HG02763 (cell line): ENCODE results near the gene PIR.

ENCODE experiments used
- ATAC-seq: cut with Tn5 transposase; IDR thresholded peaks from one replicate; pipeline ENCODE4 v1.9.1; 2021; ENCODE audit warnings: mild to moderate bottlenecking, moderate library complexity; ENCODE audit not compliant: unreplicated experiment

PIR gene

DNA sequence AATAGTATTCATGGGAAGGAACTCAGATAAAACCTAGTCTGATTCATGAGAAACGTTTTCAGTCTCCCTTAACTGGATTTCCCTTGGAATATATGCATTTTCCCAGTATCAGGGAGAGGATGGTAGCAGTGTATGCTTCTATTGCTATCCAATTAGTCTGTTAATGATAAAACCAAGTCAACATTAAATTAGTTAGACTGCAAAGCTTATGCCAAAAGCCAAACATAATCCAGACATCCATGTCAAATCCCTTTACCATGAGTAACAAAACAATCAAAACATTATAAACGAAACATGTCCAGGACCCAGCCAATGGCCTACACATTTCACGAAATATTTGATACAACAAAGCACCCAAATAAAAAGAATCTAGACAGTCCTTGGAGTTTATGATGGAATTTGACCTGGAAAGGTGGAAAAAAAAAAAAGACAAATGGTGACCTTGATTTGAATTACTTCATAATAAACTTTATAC lies 74.4 kb downstream of the PIR start:
- no peak for ATAC-seq

DNA sequence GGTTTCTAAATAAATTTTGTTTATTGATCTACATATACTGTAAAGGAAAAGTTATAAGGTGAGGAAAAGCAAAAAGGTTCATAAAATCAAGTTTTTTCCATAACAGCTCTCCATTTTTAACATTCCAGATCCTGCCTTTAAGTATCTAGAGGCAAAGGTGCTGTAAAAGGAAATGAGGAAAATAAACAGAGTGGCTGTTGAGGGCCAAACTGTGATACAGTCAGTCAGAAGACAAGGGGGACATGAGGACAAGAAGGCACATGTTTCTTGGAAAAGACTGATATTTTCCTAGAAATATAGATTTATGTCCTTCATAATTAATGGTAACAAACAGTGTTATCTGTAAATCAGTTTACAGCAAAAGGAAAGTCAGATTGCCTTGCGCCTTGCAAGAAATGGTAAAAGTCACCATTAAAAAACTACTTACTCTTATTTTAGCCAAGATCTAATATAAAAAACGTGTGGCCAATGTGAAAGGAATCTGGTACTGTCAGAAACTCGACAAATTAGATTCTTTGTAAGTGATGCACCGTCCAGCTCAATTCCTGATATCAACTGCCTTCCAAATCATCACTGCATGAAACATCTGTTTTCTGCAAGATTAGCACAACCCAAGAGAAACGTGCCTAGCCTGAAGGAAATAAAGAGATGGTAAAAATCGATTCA lies 75.0 kb downstream of the PIR start:
- ATAC-seq: no peak

DNA sequence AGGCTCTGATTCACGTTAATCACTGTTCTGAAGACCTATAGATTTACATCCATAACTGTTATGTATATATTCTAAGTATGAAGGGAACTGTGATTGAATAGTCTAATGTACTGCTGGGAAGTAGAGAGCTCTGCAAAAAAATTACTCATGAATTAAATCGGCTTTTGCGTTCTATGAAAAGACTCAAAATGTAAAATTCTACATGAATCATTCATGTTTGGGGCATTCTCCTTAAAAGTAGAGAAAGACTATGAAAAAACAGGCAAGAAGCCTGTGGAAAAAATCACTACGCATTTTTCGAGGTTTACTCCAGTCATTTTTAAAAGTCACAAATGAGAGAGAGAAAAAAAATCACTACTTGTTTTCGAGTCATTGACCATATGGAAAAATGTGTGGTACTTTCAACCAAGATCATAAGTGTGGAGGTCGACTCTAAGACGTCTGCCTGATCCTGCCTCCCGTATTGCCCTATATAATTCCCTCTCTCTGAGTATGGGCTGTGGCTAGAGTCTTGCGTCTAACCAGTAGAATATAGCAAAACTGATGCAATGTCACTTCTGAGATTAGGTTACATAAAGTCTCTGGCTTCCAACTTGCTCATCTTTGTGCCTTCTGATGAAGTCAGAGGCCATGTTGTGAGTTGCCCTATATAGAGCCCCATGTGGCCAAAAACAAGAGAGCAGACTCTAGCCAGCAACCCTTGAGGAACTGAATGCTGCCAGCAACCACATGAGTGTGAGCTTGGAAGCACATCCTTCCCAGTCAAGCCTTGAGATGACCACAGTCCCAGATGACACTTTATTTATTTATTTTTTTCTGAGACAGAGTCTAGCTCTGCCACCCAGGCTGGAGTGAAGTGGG lies 76.8 kb downstream of the PIR start:
- no peak for ATAC-seq

DNA sequence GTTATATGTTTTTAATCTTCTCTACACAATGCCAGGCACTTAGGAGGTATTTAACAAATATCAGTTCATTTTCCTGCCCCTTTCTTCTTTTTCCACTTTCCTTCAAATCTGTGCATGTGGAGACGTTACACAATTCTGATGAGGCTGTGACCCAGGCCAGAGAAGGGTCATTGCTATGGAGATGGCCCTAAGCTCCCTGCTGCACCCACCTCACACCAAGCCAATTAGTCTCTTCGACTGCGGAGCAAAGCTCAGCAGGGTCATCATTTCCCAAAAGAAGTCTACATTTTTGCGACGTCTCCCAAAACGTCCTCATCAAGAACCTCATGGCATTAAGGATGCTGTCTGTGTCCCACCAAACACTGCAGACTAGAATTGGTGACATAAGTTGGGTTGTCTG lies 80.0 kb downstream of the PIR start:
- no peak for ATAC-seq

DNA sequence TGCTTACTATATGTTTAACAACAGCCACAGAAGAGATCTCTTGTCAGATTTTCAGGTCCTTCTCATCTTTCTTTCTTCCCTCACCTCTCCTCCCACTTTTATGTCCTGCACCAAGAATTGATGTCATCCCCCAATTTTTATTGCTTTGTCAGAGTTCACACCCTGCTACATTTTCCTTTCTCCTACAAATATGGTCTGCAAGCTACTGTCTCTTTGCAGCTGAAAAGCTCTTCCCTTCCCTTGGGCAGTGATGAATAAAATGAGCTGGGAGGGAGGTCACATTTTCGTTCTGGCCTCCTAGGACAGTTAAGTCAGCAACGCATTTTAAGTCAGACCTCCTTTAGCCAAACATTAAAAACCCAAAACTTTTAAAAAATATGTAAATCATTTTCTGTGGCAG lies 82.2 kb downstream of the PIR start:
- no peak for ATAC-seq

DNA sequence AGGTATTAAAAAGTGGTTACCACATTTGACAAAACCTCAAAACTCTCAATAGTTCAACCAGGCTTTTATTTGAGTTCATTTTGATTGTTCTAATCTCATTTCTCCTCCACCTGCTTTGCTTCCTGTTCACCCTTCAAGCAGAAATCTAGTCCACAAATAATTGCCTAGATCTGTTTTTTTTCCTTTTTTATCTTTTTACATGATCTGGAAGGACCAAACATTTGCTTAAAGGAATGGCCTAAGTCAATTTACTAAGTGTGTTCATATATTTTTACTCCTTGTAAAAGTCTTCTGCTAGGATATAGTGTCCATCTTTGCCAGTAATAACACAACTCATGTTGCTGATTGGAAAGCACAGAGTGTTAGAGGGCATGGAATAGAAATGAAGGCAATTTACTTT lies 82.7 kb downstream of the PIR start:
- no peak for ATAC-seq

DNA sequence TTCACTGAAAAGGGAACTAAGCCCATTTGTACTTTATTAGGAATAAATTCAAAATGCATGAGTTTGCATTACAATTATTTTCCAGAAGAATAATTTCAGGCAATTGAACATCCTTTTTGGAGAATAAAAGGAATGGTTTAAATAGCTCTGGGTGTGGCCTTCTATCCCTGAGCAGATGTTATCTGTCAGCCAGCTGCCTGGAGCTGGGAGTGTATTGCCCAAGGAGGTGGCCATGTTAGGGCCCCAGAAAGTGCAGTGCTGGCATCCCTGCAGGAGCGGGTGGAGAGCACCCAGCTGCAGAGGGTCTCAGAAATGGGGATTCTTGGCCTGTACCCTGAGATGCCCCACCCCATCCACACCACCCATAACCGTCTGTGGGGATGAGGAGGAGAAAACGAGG lies 87.3 kb downstream of the PIR start:
- no peak for ATAC-seq

DNA sequence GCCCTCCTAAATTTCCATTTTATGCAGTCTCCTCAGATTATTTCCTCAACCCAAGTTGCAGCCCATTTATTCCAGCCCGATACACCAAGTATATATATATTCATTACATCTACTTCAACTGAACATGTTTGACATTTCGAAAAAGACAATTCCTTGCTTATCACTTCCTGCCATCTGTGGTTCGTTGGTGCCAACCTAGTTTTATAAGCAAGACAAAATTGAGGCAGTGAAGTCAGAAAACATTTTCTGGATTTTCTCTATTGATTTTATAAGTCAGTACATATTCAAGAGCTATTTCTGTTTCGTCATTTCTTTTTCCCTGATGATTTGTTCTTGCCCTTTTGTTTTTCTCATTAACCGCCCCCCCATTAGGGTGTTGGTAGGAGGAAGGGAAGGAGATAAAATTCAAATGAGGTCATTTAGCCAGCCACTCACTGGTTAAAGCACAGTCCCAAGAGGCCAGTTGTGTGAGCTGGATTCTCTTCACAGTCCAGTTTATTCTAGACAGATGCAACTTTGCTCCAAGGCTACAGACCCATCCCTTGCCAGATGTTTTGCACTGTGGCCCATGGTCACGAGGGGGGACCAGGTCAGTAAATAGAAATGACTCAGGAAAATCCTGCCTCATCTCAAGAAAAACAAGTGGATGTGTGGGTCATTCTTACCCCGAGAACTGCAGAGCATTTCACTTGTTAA lies 88.6 kb downstream of the PIR start:
- ATAC-seq: no peak

DNA sequence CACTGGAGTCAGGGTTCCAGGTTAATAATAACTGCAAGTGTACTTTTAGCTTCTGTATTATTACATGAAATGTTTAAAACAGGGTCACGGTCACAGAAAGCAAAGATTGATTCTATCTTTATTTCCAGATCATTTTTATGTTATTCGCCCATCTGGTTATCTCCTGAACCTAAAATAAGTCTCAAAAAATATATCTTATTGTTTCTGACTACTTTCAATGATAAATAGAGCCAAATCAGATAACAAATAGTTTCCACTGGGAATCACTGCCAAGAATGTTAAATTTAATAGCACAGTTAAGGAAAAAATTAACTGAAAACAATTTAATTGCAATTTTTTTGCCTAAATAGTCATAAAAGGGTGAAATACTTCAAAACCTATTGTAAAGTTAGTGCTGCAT lies 91.8 kb downstream of the PIR start:
- no peak for ATAC-seq

DNA sequence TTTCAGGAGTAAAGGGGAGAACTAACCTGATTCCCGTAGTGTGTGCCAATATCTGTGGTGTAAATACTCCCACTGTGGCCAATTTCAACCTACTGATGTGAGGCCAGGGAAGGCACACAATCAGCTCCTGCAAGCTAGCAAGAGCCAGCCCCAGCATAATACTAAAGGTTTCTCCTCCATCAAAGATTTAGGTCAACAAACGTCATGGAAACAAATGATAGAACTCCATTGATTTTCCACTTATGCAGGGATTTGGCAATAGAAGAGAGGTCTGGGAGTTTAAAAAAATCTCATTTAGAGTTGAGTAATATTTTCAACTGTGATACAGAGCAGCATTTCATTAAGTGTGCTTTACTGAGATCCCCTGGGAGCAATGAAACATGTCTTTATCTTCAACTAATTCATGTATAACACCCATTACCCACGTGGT lies 93.2 kb downstream of the PIR start:
- ATAC-seq: no peak

DNA sequence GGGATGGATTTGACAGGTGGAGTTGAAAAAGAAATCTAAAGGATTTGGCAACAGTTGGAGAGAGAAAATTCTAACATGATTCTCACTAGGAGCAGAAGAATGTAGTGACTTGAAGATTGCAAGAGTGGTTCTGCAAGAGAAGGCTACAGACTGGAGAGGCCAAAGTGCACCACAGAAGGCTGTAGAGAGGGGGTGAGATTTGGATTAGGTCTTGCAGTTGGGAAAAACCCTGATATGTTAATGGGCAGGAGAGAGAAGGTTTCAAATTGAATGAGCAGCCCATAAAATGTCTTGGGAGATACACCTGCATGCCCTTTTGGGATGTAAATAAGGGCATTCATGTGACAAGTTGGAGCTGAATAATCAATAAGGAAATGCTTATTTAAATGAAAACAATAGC lies 94.3 kb downstream of the PIR start:
- ATAC-seq: no peak

DNA sequence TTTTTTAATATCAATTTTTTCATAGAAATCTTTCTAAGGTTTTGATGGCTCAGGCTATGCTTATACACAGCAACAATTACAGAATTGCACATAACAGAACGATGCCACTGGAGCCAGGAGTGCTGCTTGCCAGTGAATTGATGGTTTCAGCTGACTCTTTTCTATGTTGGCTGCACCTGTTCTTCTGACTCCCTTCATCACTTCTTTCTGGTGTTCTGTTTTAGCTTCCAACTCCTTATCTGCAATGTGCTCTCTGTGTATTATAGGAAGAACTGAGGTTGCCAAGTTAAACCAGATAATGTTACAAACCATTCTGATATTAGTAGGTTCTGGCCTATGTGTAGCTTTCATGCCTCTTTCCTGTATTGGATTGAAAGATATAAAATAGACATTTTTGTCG lies 97.3 kb downstream of the PIR start:
- no peak for ATAC-seq

DNA sequence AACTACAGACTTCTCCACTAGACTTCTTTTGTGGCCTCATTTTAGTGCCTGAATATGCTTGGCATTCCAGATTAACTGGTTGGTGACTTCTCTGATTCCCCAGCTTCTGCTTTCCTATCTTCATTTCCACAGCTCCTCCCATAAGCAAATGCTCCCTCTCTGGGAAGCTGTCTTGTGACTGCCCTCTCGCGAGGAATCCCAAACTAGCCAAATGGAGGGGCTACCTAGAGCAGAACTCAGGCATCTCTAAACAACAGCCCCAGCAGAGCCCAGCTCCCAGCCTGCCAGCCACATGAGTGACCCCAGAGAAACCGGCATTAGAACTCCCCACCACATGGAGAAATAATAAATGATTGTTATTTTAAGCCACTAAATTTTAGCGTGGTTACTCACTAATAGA lies 101.3 kb downstream of the PIR start:
- ATAC-seq: no peak

DNA sequence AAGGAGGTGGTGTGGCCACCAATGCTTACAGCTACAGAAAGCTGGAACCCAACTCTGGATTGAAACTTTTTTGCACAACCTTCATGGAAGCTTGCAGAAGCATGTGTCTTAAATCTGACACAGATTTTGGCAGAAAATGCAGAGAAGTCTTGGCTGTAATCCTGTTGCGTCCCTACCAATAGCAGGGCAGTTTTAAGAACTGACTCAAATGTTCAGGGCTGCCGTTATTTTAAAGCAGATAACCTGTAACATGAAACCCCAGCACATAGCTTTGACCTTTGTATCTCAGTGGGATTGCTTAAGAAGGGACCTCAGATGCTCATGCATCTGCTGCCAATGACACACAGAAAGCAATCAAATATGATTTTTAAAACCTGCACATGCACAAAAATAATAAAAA lies 108.8 kb downstream of the PIR start, which contains the start of gene VEGFD:
VEGFD (minus strand) TSS at position 110 of the 400 bp plus-strand sequence. CDS start 467 bp downstream, outside the sequence.
- no peak for ATAC-seq

DNA sequence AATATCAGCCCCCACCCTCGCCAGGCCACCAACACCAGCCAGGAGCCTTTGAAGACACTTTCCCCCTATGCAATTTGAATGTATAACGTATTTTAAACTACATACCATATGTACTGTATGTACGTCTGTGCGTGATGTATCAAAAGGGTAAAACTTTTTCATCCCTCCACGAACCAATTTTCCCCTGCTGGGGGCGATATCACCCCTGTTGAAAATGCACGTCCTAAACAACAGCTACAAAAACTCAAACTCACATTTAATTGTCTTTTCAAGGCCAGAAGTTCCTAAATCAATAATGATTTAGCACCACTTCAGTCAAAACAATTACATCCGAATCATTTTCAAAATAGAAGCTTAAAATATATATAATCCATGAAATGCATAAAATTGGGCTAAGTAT lies 110.3 kb downstream of the PIR start:
- no peak for ATAC-seq

DNA sequence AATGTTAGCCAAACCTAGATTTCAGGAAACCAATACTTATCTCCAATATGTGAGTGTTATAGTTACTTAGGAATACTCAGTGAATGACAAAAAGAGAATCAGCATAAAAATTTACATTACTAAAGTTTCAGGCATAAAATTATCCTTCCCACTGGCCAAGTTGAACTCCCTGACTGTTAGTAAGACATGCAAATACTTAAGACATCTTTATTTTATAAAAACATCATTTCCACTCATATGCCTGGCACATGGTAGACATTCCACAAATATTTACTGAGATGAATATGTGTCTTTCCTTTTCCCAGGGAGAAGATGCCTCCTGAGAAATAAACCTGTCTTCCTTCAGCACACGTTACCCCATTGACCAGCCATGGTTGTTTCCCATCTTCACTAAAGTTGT lies 116.2 kb downstream of the PIR start:
- no peak for ATAC-seq

DNA sequence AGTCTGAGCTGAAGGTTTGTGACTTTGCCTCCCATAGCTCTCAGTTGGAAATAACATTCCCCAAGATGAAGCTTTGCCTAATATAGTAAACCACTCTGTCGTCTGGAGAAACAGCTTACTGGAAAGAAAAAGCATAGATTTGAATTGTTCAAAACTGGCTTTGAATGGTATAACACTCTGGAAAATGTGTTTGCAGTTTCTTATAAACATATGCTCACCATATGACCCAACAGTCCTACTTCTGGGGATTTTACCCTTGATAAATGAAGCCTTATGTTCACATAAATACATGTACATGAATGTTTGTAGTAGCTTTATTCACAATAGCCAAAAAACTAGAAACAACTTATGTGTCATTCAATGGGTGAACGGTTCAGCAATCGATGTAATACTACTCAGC lies 119.2 kb downstream of the PIR start:
- no peak for ATAC-seq

DNA sequence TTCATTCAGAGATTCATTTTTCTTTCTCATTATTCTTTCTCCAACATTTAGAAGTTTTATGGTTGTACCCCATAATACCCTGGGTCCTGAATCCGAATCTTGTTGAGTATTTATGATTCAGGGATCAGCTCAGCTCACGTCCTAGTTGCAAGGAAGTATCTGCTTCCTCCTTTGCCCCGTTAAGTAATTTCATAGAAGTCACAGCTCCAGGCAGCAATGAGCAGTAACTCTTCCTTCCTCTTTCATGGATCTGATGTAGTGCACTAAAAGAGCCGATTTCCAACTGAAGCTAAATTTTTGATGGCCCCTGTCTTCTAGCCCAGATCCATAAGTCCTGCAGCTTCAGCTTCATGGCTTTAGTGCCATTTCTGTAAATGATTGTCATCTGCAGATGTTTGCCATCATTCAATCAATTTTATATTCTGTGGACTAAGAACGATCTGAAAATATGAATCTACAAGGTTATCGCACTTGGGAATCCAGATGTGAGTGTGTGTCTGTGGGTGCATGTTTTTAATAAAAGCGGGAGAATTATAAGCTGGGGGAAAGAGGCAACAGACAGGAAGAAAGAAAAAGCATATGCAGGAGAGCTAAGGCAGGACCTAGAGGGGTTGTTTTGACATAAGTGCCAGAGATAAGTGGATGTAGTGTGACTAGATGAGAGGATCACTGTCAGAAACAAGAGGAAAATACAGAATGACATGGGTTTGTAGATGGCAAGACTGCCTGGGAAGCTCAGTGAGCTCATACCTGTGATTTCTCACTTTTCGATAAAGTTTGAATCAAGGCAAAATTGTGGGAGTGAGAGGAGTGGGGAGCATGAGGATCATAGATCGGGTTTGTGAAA lies 126.4 kb downstream of the PIR start:
- ATAC-seq: no peak

DNA sequence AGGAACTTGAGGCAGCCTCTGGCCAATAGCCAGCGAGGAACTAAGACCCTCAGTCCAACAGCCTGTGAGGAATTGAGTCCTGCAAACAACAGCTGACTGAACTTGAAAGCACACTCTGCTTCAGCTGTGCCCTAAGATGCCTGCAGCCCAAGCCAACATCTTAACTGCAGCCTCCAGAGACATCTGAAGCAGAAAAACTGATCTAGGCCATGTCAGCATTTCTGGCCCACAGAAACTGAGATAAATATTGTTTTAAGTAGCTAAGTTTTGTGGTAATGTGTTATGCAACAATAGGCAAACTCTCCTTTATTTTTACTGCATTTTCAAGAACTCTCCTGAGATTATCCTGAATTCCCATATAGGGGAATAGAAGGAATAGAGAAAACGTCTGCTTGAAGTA lies 133.4 kb downstream of the PIR start:
- ATAC-seq: no peak

DNA sequence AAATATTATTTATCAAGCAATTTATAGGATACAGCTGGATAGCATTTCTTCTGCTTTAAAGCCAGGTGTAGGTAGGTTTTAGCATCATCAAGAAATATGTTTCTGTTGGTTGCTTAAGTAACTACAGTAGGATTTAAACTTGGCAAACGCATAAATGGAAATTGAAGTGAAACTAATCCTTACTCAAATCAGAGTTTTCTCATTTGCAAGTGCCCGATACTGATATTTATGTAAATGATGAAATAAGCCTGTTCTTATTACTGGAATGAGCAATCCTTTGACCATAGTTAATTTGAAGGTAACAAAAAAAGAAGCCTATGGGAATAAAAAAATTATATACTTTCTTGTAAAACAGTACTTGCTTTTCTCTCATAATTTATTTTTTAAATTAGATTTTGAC lies 134.6 kb downstream of the PIR start:
- ATAC-seq: no peak

DNA sequence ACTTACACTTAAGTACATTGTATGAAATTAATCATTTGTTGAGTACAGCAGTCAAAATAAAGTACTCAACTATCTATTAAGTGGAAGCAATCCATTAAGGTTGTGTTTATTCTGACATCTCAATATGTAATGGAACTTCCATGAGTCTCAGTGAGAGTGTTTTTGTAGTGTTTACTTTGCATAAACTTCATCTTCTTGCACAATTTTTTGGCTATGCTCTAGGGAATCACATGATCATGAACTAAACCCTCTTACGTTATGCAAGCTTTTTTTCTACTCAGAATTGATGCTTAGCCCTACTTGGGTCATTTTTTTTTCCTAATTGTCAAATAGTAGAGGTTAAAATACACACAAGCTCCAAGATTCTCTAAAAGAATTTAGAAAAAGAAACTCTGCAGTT lies 136.7 kb downstream of the PIR start:
- no peak for ATAC-seq
